RWPE2 (cell line): Measurements from ENCODE around the gene PTPRN2.

Experiments used
- ATAC-seq: fragments of 200-7000 bp; cut with Tn5 transposase; 3 replicates; pipeline ENCODE4 v1.9.1; 2021; ENCODE audit warnings: low read depth
- DNase-seq: peaks from one replicate; pipeline ENCODE4 v3.0.0-alpha.2; 2020; ENCODE audit warnings: low spot score
- H3K27ac ChIP-seq: fragments of 450-650 bp; 2 replicates; pipeline ENCODE4 v1.5.1; 2017; ENCODE audit warnings: mild to moderate bottlenecking; ENCODE audit not compliant: poor library complexity, severe bottlenecking
- H3K27me3 ChIP-seq: fragments of 250-450 bp; sonication (Bioruptor Pico); 2 replicates; pipeline ENCODE4 v1.5.1; 2021; ENCODE audit warnings: mild to moderate bottlenecking, moderate library complexity; ENCODE audit not compliant: insufficient read depth, poor library complexity, severe bottlenecking
- H3K36me3 ChIP-seq: fragments of 250-450 bp; sonication (Bioruptor Pico); 2 replicates; pipeline ENCODE4 v1.5.1; 2020; ENCODE audit warnings: low read depth, mild to moderate bottlenecking, moderate library complexity
- H3K4me1 ChIP-seq: fragments of 250-450 bp; sonication (Bioruptor Pico); 2 replicates; pipeline ENCODE4 v1.5.1; 2021; ENCODE audit warnings: mild to moderate bottlenecking, moderate library complexity; ENCODE audit not compliant: insufficient read depth, poor library complexity, severe bottlenecking
- H3K4me3 ChIP-seq: fragments of 250-450 bp; sonication (Bioruptor Pico); 2 replicates; pipeline ENCODE4 v1.5.1; 2021; ENCODE audit warnings: mild to moderate bottlenecking, moderate library complexity; ENCODE audit not compliant: severe bottlenecking
- H3K9me3 ChIP-seq: fragments of 250-450 bp; sonication (Bioruptor Pico); 2 replicates; pipeline ENCODE4 v1.5.1; 2021; ENCODE audit warnings: mild to moderate bottlenecking, moderate library complexity; ENCODE audit not compliant: severe bottlenecking
- CTCF ChIP-seq: fragments of 450-650 bp; IDR thresholded peaks from one replicate; pipeline ENCODE4 v1.5.1; 2017; ENCODE audit warnings: mild to moderate bottlenecking, moderate library complexity; ENCODE audit not compliant: poor library complexity, severe bottlenecking

Gene PTPRN2

DNA sequence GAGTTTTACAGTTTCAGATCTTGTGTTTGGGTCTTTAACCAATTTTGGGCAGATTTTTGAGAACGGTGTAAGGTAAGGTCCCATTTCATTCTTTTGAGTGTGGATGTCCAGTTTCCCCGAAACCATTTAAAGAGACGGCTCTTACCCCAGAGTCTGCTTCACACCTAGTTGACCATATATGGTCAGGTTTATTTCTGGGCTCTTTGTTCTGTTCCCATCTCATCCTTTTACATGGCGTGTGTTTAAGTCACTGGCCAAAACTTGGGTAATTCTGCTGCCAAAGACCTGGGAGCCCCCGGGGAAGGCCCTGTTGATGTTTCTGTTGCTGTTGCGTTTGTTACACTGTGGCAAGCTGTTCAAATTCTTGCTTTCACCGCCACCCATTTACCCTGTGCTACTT lies 120.1 kb downstream of the PTPRN2 start:
- H3K36me3 ChIP-seq, result no peaks in the 10 kb centered on the region
- H3K27me3 ChIP-seq, result peaks cover 10% of the 10 kb centered on the region
- no peak for ATAC-seq
- no peak overlapping the region for H3K4me3 ChIP-seq
- H3K27ac ChIP-seq, result no peak overlapping the region
- H3K4me1 ChIP-seq, result no peaks in the 10 kb centered on the region
- peaks cover 2% of the 10 kb centered on the region for H3K9me3 ChIP-seq
- DNase-seq, result no peak
- no peak for TF ChIP-seq CTCF

- ATAC-seq (no peak), DNase-seq (no peak)
- H3K4me3 ChIP-seq, result no peak overlapping the region
- TF ChIP-seq CTCF, result no peak
- no peaks in the 10 kb centered on the region for H3K36me3 ChIP-seq
- no peaks in the 10 kb centered on the region for H3K4me1 ChIP-seq
- no peak overlapping the region for H3K27ac ChIP-seq
- peaks cover 2% of the 10 kb centered on the region for H3K9me3 ChIP-seq
- peaks cover 10% of the 10 kb centered on the region for H3K27me3 ChIP-seq
Observed at GRCh38 chr7:158463317-158463716, 124.3 kb downstream of the PTPRN2 start.

GRCh38 chr7:158461824-158462223 lies 125.8 kb downstream of the PTPRN2 start:
- H3K9me3 ChIP-seq, result no peaks in the 10 kb centered on the region
- TF ChIP-seq CTCF, result no peak

GRCh38 chr7:158460665-158461064 lies 127.0 kb downstream of the PTPRN2 start:
- Histone ChIP-seq H3K27me3 (no peaks in the 10 kb centered on the region), H3K4me1 (no peaks in the 10 kb centered on the region), H3K9me3 (no peaks in the 10 kb centered on the region), H3K4me3 (no peak overlapping the region), H3K27ac (no peak overlapping the region), H3K36me3 (no peaks in the 10 kb centered on the region)
- ATAC-seq (no peak), DNase-seq (no peak)
- no peak for TF ChIP-seq CTCF

More at GRCh38 chr7:158461824-158462223, 125.8 kb downstream of the PTPRN2 start:
- no peaks in the 10 kb centered on the region for H3K27me3 ChIP-seq
- no peaks in the 10 kb centered on the region for H3K4me1 ChIP-seq
- no peak for ATAC-seq
- H3K4me3 ChIP-seq, result no peak overlapping the region
- H3K27ac ChIP-seq, result no peak overlapping the region
- H3K36me3 ChIP-seq, result no peaks in the 10 kb centered on the region
- DNase-seq, result no peak

- Histone ChIP-seq H3K9me3 (no peaks in the 10 kb centered on the region), H3K4me1 (no peaks in the 10 kb centered on the region), H3K4me3 (no peak overlapping the region)
Observed at GRCh38 chr7:158458716-158459282, 128.8 kb downstream of the PTPRN2 start.

More at GRCh38 chr7:158458716-158459282, 128.8 kb downstream of the PTPRN2 start:
- Histone ChIP-seq H3K27ac (no peak overlapping the region), H3K27me3 (no peaks in the 10 kb centered on the region), H3K36me3 (no peaks in the 10 kb centered on the region)
- ATAC-seq, result no peak
- DNase-seq, result no peak
- no peak for TF ChIP-seq CTCF
